Endothelial cell of umbilical vein (primary cell): ENCODE results near the gene PDSS2. TPM values are rescaled to one million over a fixed set of nuclear protein-coding genes. Genes with fewer than 3 reads are reported as not detected.

Source experiments
- BruUV-seq: library from RNA; stranded (reverse); fragments of 400-500 nt; replicated peaks from 2 replicates; lab custom pipeline; 2021; lab: Mats Ljungman, UMichigan
- CTCF ChIA-PET: fragments of 300-600, 350-600 bp; sonication (Branson Sonifier 250); formaldehyde crosslinking; loops from one replicate; lab custom pipeline; 2021; ENCODE audit warnings: antibody characterized with exemption, inconsistent platforms; lab: Charles Lee
- POLR2A ChIA-PET: fragments of 300-600, 350-600 bp; sonication (Branson Sonifier 250); formaldehyde crosslinking; loops from one replicate; lab custom pipeline; 2021; ENCODE audit warnings: antibody characterized with exemption, inconsistent platforms; lab: Charles Lee
- DNase-seq: peaks from one replicate; pipeline ENCODE4 v3.0.0-alpha.2; 2011; ENCODE audit warnings: low read depth, low spot score
- FAIRE-seq: peaks from 2 replicates; lab custom pipeline; 2011; peaks lifted over from hg19 to GRCh38; lab: Jason Lieb, UNC
- H2AFZ ChIP-seq: 2 replicates; pipeline ENCODE4 v1.6.0; 2012; ENCODE audit warnings: low read depth, low read length, control low read depth, inconsistent platforms
- H3K27ac ChIP-seq: 2 replicates; pipeline ENCODE4 v1.5.1; 2011; ENCODE audit warnings: low read depth, mild to moderate bottlenecking, control low read depth, low read length, moderate library complexity; ENCODE audit not compliant: insufficient read depth
- H3K27me3 ChIP-seq, 2 experiments: 2 replicates each; pipeline versions ENCODE4 v1.6.0 to v1.6.1; 2011; ENCODE audit warnings: low read length in 2 of 2, mixed read lengths in 1 of 2; ENCODE audit not compliant: control insufficient read depth in 2 of 2, insufficient read depth in 2 of 2
- H3K36me3 ChIP-seq, 2 experiments: 2 replicates in 1 of 2; 3 replicates in 1 of 2; pipeline ENCODE4 v1.5.1; 2011; ENCODE audit warnings: low read length in 2 of 2, mild to moderate bottlenecking in 1 of 2, moderate library complexity in 1 of 2; ENCODE audit not compliant: control insufficient read depth in 2 of 2, insufficient read depth in 2 of 2; ENCODE audit errors: extremely low read depth in 1 of 2
- H3K4me1 ChIP-seq: 3 replicates; pipeline ENCODE4 v1.5.1; 2011; ENCODE audit warnings: mild to moderate bottlenecking, low read length; ENCODE audit not compliant: control insufficient read depth, insufficient read depth; ENCODE audit errors: extremely low read depth
- H3K4me2 ChIP-seq: 2 replicates; pipeline ENCODE4 v1.6.1; 2011; ENCODE audit warnings: low read length, control low read depth, mixed read lengths; ENCODE audit not compliant: insufficient read depth
- H3K4me3 ChIP-seq, 3 experiments: fragments of 200-600 bp in 1 of 3; sonication (generic), shearing (Covaris generic) in 1 of 3; replicated peaks in 1 of 3; 2 replicates each; pipeline ENCODE4 v1.5.1; 2011 to 2016; ENCODE audit warnings: control low read depth in 3 of 3, low read length in 3 of 3, mild to moderate bottlenecking in 2 of 3, inconsistent platforms in 1 of 3, low read depth in 1 of 3, moderate library complexity in 1 of 3; ENCODE audit not compliant: insufficient read depth in 1 of 3
- H3K79me2 ChIP-seq: 2 replicates; pipeline ENCODE4 v1.6.0; 2012; ENCODE audit warnings: low read length, inconsistent platforms; ENCODE audit not compliant: control insufficient read depth, insufficient read depth
- H3K9ac ChIP-seq: replicated peaks from 2 replicates; pipeline ENCODE3; 2011; ENCODE audit warnings: low read length, control low read depth; ENCODE audit not compliant: insufficient read depth; ENCODE audit errors: extremely low read depth
- H3K9me1 ChIP-seq: replicated peaks from 3 replicates; pipeline ENCODE4 v1.6.0; 2011; ENCODE audit warnings: mild to moderate bottlenecking, low read length; ENCODE audit not compliant: control insufficient read depth, insufficient read depth; ENCODE audit errors: extremely low read depth
- H3K9me3 ChIP-seq: replicated peaks from 2 replicates; pipeline ENCODE4 v1.5.1; 2012; ENCODE audit warnings: low read length, inconsistent platforms; ENCODE audit not compliant: control insufficient read depth, insufficient read depth
- H4K20me1 ChIP-seq: replicated peaks from 2 replicates; pipeline ENCODE3; 2011; ENCODE audit warnings: mild to moderate bottlenecking, low read length; ENCODE audit not compliant: control insufficient read depth, insufficient read depth; ENCODE audit errors: extremely low read depth
- EZH2 ChIP-seq: IDR thresholded peaks from 2 replicates; pipeline ENCODE4 v1.6.1; 2012; ENCODE audit warnings: borderline replicate concordance, low read depth, mild to moderate bottlenecking, moderate library complexity, low read length, inconsistent platforms; ENCODE audit not compliant: severe bottlenecking
- FOS ChIP-seq: IDR thresholded peaks from 2 replicates; pipeline ENCODE4 v1.6.1; 2011; ENCODE audit warnings: mild to moderate bottlenecking, low read length, moderate library complexity, borderline replicate concordance; ENCODE audit not compliant: insufficient read depth
- GATA2 ChIP-seq: IDR thresholded peaks from 2 replicates; pipeline ENCODE4 v1.7.0; 2011; ENCODE audit warnings: low read depth, mild to moderate bottlenecking, moderate library complexity, mixed read lengths, low read length; ENCODE audit not compliant: insufficient read length, insufficient read depth
- JUN ChIP-seq: IDR thresholded peaks from 2 replicates; pipeline ENCODE4 v1.6.1; 2011; ENCODE audit warnings: borderline replicate concordance, low read depth; ENCODE audit not compliant: insufficient read length, insufficient read depth
- MYC ChIP-seq: IDR thresholded peaks from one replicate; pipeline ENCODE4 v1.6.1; 2011; ENCODE audit warnings: mild to moderate bottlenecking, low read depth, low read length
- POLR2A ChIP-seq: IDR thresholded peaks from 2 replicates; pipeline ENCODE4 v1.6.1; 2012; ENCODE audit warnings: low read depth, mild to moderate bottlenecking, control low read depth, low read length
- POLR2AphosphoS5 ChIP-seq: IDR thresholded peaks from 2 replicates; pipeline ENCODE4 v1.6.1; 2012; ENCODE audit warnings: low read depth, mild to moderate bottlenecking, control low read depth, low read length, moderate library complexity; ENCODE audit not compliant: insufficient read depth
- dilution Hi-C: fragments of 300-500 bp; cut with MboI; formaldehyde crosslinking; loops from one replicate; pipeline ENCODE4 v1.15.0; 2019; ENCODE audit warnings: low sequenced_read_pairs; ENCODE audit not compliant: extremely low pct_ligation_motif_present
- intact Hi-C: fragments of 100-400 bp; cut with micrococcal nuclease; formaldehyde crosslinking; loops from one replicate; pipeline ENCODE4 v1.10.0; 2022
- polyA plus RNA-seq, 4 experiments: library from polyadenylated mRNA; depleted of rRNA in 3 of 4; stranded (reverse) in 3 of 4; unstranded in 1 of 4; fragments of >200 nt; gene quantifications; 2 replicates each; pipeline versions ENCODE4 v1.2.1 to v1.2.3, GENCODE V29; 2011 to 2012; ENCODE audit warnings: missing spikeins in 1 of 4
- total RNA-seq: library from RNA; stranded (reverse); gene quantifications from 2 replicates; pipeline ENCODE4 v1.2.3, GENCODE V29; 2021
- TF ChIP-seq, protein P1 (sequence below), 2 donors: IDR thresholded peaks; 1 replicate in 1 of 2; 2 replicates in 1 of 2; pipeline ENCODE4 v1.5.1; 2011; ENCODE audit warnings: low read length in 2 of 2, mild to moderate bottlenecking in 2 of 2, moderate library complexity in 2 of 2, control low read depth in 1 of 2, inconsistent platforms in 1 of 2, low read depth in 1 of 2; ENCODE audit not compliant: insufficient read depth in 1 of 2; ENCODE audit errors: extremely low read depth in 1 of 2
- TF ChIP-seq, protein P2 (sequence below): IDR thresholded peaks from 2 replicates; pipeline ENCODE4 v1.6.1; 2011; ENCODE audit not compliant: insufficient read depth, insufficient read length

PDSS2 gene
- total and polyA plus RNA-seq, 2 donors (not counting 3 experiments of a cell fraction or from before 2014, with no cell fraction given): 7.6 to 9.3 TPM

- intact Hi-C loops (no loop called here), dilution Hi-C loops (no loop called here)
- H3K9ac ChIP-seq: no peak overlapping the region
- H3K27me3 ChIP-seq: no peaks in the 10 kb centered on the region
- no peak overlapping the region for H3K4me3 ChIP-seq
- no peaks in the 10 kb centered on the region for H4K20me1 ChIP-seq
- DNase-seq (no peak), FAIRE-seq (no peak)
- H3K27ac ChIP-seq: no peak overlapping the region
- no peaks in the 10 kb centered on the region for H3K4me1 ChIP-seq
- no peaks in the 10 kb centered on the region for H3K9me1 ChIP-seq
- ChIA-PET CTCF (interaction anchor here (0.8 to 1.5 kb wide), 4 partner anchors 8 to 1386 kb away, joined by 3 to 6 read pairs (median 3); no protein-coding TSS in a partner anchor), POLR2A (no interaction called here)
- H3K79me2 ChIP-seq: no peaks in the 10 kb centered on the region
- BruUV-seq: no TSS peak
- H2AFZ ChIP-seq: no peak overlapping the region
- no peak overlapping the region for H3K4me2 ChIP-seq
- H3K36me3 ChIP-seq: no peaks in the 10 kb centered on the region
- no peaks in the 10 kb centered on the region for H3K9me3 ChIP-seq
- TF ChIP-seq MYC (no peak), GATA2 (no peak), EZH2 (no peak), POLR2AphosphoS5 (no peak), FOS (no peak), POLR2A (no peak), JUN (no peak)
- TF ChIP-seq, protein P1, sequence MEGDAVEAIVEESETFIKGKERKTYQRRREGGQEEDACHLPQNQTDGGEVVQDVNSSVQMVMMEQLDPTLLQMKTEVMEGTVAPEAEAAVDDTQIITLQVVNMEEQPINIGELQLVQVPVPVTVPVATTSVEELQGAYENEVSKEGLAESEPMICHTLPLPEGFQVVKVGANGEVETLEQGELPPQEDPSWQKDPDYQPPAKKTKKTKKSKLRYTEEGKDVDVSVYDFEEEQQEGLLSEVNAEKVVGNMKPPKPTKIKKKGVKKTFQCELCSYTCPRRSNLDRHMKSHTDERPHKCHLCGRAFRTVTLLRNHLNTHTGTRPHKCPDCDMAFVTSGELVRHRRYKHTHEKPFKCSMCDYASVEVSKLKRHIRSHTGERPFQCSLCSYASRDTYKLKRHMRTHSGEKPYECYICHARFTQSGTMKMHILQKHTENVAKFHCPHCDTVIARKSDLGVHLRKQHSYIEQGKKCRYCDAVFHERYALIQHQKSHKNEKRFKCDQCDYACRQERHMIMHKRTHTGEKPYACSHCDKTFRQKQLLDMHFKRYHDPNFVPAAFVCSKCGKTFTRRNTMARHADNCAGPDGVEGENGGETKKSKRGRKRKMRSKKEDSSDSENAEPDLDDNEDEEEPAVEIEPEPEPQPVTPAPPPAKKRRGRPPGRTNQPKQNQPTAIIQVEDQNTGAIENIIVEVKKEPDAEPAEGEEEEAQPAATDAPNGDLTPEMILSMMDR (IDR thresholded peaks at IDR 0.05; ENCODE audit: extremely low read depth in 1 of 2, insufficient read depth in 1 of 2, low read depth in 1 of 2, low read length in 2 of 2): no peak
- TF ChIP-seq, protein P2, sequence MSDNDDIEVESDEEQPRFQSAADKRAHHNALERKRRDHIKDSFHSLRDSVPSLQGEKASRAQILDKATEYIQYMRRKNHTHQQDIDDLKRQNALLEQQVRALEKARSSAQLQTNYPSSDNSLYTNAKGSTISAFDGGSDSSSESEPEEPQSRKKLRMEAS: no peak
Measured at GRCh38 chr6:107106165-107106564, 353.2 kb downstream of the PDSS2 start.
